Stromal cell of bone marrow (primary cell): ENCODE measurements around the gene HSD17B12.
"Not testable (repeated sequence)": the region's sequence is repeated elsewhere in the genome, so short reads cannot be mapped to it uniquely, and the experiment has no call there.

ENCODE experiments used
- DNase-seq: peaks from one replicate; pipeline ENCODE4 v3.0.0-alpha.2; 2012; ENCODE audit warnings: low read depth

HSD17B12 gene

DNA sequence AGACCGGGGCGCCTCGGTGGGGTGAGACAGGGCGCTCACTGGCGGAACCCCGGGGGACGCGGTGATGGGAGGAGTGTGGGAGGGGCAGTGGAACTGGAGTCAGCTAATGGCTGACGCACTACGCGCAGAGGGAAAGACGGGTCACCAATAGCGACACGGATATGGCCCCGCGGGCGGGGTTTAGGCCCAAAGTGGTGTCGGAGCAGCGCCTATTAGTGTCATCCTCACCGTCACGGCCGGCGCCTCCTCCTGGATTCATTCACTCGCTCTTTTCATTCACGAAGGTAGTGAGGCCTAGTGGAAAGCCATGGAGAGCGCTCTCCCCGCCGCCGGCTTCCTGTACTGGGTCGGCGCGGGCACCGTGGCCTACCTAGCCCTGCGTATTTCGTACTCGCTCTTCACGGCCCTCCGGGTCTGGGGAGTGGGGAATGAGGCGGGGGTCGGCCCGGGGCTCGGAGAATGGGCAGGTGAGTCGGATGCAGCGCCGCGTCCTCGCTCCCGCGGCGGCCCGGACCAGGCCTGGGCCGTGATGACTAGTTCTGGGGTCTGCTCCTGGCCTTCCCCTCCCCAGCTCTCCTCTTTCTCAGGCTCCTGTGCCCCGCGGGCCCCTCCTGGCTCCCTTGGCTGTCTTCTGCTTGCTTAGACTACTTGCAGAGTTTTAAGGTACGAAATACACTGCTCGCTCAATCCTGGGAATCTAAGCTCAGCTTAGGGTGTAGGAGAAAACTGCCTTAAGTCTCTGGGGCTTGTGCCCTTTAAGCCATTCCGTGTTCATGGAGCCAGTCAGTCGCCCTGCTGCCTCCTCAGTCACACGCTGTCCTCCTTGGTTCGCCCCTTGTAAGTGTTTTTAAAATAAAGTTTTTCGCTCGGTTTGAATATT lies at the start of gene HSD17B12:
HSD17B12 (plus strand) TSS at position 218 of the 880 bp plus-strand sequence; CDS start at position 308, 90 bp downstream.
- DNase-seq: peak; percentile 99

DNA sequence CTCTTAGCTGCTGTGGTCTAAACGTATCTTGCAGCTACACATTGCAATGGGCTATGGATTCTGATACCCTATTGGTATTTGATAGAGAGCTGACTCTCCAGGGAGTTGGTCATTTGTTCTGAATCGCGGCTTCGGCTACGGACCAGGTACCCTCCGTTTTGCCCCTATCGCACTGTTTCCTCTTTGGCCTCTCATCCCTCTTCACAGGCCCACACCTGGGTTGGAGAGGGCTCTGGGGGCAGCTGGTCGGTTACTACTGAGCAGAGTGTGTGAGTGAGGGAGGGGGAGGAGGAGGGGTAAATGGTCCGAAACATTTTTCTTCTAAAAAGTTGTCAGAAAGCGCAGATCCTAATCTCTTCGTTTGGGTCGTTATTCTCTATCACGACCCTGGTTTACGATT lies 48.8 kb upstream of the HSD17B12 start:
- DNase-seq: no peak

DNA sequence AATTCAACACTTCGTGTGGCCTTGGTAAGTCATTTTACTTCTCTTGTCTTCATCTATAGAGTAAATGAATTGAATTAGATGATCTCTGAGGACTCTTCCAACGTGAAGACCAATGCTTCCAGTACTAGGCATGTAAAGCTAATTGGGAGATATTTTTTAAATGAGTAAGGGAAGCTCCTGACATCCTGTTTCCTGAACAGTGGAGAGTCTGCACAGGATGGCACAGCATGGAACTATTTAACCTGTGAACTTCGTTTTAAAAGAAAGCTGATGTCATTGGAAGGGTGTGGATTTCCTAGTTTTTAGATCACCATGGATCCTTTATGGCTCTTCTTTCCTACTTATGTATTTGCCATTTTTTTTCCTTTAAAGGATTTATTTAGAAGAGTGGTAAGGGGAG lies 48.4 kb upstream of the HSD17B12 start:
- no peak for DNase-seq

DNA sequence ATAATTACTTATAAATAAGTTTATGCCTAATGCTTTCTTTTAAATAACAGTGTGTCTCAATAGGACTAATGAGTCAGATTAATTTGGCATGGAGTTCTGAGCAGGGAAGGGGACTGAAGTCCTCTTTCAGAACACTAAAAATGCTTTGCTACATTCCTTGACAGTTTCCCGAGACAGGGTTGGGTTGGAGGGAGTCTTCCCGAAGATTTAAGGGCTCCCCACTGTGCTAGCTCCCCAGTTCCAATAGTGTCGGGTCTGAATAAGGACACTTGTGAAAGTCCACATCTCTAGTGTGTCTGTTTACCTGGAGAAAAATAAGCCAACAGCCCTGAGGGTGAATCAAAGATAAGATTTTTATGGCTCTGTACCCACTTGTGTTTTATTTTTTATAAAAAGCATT lies 41.8 kb upstream of the HSD17B12 start:
- DNase-seq: no peak

DNA sequence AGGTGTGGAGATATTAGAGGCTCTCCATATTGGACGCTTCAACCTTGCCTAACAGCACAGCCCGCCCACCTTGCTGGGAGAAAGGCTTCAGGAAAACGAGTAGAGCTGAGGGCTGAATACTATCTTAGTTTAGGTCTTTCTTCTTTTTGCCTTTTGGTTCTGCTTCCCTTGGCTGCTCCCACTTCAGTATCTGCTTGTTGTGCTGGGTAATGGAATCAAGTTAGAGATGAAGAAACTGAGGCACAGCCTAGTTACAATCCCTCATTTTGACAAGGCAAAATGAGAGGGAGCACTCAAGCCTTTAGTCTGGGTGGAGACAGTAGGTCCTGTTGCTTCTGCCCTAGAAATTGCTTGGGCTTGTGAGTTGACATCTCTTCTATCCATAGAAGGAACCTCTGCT lies 41.3 kb upstream of the HSD17B12 start:
- no peak for DNase-seq

DNA sequence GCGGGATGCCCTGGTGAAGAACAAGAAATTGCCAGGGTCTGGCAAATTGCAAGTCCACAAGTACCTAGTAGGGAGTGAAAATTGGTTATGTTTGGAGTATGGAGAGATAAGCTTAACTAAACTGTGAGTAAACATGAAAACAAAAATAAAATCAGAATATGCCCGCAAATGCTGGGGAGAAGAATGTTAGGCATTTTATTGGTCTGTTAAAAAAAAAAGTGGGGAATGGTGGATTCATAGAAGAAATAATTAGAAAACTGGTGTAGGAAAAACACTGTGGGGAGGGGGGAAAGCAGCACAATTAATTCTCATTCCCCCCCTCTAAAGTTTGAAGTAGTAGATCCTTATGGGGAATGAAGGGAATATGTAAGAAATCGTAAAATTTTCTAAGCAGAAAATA lies 40.6 kb upstream of the HSD17B12 start:
- no peak for DNase-seq

DNA sequence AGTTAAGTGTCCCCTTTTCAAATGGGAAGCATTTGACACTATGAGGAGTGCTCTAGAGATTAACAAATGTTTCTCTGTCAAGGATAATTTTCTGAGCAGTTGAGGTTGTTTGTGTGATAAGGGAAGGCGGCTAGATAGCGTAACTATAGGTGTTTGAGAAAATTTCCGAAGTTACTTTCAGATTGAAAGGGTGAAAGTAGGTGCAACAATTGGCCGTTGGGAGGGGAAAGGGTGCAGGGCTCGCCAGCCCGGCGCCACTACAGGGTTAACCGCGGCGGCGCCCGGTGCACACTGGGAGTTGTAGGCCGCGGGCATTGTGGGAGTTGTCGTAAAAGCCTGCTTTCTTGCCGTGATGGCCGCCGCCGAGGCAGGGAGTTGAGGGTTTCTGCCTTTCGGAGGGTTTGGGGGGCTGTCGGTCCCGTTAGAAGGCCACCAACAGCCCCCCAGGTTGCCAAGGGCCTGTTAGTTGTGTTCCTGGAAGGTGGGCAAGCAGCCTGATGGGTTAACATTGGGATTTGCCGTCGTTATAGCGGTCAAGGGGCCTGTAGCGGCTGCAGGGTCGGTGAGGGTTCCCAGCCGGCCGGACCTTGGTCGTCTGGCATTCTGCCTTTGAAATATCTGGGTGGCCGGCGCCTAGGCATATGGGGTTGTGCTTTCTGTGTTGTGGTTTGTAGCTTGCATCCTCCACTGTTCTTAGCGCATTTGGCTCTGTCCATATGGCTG lies 36.5 kb upstream of the HSD17B12 start:
- peak; percentile 72 for DNase-seq

DNA sequence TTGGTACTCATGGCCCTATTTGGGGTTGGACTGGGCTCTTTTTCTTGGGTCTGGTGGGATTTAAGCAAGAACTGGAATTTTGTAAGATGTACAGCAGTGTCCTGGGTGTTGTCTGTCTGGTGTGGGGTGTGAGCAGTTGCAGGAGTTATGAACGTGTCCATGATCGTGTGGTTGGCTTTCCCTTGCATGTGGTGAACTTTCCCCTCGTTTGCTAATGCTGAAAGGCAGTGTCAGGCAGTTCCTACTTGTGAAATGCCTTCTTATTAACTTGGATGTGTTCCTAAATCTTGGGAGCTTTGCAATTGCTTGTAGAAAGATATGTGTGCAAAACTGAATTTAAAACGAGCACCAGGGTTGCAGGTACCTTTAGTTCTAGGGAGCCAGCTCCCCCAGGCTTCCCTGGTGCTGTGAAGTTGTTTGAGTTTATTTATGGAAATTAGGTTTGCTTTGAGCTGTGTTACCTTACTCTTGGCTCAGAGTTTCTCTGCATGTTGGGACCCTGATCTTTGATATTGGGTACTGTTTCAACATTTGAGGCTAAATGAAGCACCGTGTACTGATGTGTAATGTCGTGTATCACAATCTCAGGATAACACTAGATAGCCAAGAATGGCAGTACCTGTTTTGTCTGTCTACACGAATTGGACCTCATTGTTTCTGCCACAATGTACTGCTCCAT lies 35.8 kb upstream of the HSD17B12 start:
- DNase-seq: no peak

DNA sequence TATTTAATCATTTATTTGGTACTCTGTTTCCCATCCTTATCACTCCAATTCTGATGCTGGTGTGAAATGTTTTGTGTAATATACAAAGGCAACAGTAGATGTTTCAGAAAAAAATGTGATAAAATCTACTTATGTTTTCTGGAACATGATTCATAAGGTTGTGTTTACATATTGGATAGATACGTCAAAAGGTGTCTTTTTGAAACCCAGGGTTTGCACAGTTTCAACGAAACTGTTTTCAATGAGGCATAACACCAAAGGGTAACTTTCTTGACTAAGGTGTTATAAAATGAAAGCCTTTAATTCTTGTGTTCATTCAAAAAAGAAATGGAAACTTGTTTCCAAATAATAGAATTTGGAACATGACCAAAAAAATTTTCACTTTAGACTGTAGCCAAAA lies 33.8 kb upstream of the HSD17B12 start:
- DNase-seq: no peak

DNA sequence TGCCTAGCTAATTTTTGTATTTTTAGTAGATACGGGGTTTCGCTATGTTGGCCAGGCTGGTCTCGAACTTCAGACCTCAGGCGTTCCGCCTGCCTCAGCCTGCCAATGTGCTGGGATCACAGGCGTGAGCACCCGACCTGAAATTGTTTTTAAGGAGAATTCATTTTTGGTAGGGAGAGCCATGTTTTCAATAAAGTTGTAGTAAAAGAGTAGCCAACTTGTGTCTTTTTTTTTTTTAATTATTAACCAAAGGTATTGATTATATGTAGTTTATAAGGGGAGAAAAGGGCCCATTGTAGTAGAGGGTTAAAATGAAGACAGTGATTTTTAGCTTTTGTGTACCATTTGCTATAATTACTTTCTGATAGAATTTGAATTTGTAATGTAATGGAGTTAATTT lies 31.6 kb upstream of the HSD17B12 start:
- no peak for DNase-seq

DNA sequence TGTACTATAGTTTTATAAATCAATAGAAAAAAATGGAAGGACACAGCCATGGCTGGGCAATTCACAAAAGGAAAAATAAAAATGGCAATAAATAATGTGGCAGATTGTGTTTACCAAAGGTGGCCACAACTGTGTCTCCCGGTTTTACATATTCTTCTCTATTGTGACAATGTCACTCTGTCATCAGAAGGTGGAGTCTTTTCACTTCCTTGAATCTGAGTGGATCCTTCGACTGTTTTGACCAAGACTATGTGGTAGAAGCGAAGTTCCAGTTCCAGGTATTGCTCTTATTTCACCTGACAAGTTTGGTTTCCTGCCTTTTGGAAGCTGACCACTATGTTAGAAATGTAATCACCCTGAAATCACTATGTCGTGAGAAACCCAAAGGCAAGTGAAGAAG lies 31.0 kb upstream of the HSD17B12 start:
- no peak for DNase-seq

DNA sequence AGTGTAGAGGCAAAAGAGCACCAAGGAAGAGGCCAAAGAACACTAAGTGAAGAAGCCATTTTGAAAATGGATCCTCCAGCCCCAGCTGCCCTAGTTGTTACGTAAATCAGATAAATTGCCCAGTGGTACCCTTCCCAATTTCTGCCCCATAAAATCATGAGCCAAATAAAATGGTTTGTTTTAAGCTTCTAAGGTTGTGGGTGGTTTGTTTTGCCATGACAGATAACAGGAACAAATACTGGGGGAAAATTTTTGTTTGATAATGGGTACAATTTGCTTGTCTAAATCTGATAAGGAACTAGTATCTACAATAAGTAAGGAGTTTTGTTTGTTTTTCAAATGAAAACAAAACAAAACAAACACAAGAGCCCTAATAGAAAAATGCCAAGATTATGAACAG lies 30.6 kb upstream of the HSD17B12 start:
- no peak for DNase-seq

DNA sequence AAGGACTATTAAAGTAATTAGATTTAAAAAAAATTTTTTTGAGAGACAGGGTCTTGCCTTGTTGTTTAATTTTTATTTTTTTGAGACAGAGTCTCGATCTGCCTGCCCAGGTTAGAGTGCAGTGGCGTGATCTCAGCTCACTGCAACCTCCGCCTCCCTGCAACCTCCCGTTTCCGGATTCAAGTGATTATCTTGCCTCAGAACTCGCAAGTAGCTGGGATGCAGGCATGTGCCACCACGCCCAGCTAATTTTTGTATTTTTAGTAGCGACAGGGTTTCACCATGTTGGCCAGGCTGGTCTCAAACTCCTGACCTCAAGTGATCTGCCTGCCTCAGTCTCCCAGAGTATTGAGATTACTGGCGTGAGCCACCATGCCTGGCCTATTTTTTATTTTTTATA lies 17.5 kb upstream of the HSD17B12 start:
- DNase-seq: not testable (repeated sequence)

DNA sequence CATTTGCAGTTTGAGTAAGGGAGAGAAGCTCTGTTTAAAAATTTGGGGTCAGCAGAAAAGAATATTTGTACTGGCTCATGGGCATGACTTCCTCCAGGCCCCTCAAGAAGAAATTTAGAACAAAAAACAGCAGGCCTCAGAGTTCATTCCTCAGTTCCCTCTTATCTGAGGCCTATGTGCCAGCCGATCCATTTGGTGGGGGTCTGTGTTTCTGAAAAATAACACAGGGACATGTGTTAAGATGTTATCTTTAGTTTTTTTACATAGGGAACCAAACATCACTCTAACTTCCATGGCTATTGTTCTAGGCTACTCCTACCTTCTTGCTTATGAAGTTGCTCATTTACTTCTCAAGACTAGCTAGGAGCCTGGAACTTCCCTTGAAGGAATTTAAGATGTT lies 16.2 kb upstream of the HSD17B12 start:
- no peak for DNase-seq

DNA sequence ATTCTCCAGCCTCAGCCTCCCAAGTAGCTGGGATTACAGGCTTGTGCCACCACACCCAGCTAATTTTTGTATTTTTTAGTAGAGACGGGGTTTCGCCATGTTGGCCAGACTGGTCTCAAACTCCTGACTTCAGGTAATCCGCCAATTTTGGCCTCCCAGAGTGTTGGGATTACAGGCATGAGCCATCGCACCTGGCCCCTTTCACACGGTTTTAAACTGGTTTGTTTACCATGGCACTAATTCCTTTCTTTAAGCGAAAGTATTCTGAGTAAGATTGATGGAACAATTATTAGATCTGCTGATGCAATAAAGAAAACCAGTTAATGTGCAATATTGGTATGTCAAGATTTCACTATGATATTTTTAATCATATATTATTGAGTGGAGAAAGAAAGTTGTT lies 9.3 kb upstream of the HSD17B12 start:
- not testable (repeated sequence) for DNase-seq

DNA sequence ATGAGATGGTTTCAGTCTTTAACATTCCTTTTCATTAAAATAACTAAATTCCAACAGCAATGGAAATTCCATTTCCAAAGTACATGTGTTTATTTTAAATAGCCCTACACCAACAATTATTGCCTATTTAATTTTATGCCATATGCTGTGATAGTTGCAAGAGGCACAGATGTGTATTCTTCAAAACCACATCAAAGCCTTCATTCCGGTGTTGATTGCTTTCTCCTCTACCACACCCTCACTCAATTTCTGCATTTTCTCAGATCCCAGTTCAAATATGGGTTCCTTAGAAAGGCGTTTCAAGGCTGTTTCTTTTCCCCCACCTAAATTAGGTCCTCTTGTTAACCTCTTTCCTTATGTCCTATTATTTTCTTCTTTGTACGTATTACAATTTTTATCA lies 6.0 kb upstream of the HSD17B12 start:
- DNase-seq: no peak

DNA sequence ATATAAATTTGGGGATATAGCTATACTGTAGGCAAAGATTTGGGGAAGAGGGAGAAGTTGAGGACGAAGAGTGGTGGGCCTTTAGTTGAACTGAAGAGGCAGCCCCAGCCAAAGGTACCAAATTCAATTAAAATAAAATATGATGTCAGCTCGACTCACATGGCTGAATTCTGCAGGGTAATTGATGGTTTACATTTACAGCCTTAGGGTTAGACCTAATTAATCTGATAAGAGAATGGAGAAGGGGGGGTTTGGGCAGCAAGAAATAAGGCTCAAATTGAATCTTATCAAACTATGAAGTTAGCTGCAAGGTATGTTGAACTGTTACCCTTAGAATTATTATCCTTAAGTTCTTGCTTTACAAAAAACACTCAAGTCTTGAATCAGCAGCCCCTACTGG lies 3.6 kb upstream of the HSD17B12 start:
- DNase-seq: no peak

DNA sequence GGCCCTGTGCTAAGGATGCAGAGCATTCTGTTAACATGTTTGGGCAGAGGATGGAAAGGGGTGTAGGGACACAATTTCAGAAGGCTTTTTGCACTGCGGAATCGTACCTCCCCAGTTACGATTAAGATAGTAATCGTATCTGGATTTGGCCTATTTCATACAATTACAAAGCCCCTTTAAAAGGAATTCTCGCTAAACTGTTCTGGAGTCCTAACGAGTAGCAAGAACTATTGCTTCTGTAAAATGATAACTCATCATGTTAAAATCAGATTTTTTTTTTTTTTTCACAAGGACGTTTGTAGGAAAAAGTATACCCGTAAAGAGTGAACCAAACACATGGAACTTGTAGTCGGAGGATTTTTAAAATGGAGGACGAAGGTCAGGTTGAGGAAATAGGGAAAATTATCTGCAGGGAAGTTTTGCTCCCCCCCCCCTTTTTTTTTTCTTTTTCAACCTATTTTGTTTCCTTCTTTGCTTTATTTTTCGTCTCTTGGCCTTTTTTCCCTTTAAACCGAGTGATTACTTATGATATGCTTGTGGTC lies 934 bp downstream of the HSD17B12 start:
- no peak for DNase-seq

DNA sequence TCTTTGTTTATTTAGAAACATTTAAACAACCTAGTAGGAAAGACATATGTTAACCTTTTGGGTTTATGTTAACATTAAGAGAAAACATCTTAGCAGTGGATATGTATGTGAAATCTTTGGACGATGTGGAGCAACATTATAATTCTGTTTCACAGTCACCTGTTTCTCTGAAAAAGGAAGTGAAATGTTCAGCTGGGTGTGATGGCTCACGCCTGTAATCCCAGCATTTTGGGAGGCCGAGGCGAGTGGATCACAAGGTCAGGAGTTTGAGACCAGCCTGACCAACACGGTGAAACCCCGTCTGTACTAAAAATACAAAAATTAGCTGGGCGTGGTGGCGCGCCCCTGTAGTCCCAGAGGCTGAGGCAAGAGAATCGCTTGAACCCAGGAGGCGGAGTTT lies 1.5 kb downstream of the HSD17B12 start:
- DNase-seq: not testable (repeated sequence)

DNA sequence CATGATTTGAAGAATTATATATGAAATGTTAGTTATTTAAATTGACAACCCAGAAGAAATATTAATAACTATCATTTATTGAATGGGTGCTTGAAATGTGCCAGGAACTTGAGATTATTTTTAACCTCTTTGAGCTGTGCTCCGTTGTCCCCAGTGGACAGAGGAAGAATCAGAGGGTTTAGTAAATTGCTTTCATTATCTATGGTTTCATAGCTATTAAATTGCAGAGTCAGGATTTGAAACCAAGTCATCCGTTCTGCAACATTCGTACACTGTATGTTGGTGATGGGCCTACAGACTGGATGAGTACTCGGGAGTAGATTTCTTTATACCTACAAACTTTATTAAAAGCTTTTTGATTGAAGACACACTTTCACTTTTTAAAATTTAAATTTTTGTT lies 4.9 kb downstream of the HSD17B12 start:
- DNase-seq: no peak

DNA sequence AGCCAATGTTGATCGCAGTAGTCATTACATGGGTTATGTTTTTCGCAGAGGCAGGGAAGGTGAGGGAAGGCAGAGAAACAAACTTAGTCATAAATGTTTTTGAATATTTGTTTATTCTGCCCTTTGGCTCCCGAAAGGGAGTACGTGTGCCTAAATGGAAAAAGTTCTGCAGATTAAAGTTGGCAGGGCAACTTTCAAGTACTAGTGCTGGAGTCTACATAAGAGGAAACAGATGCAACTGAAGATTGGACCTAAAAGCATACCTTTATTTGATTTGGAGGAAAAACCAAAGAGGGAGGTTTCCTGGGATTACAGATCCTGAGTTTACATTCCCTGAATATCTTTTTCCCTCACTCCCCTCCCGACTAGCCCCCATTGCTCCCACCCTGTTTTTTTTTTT lies 5.7 kb downstream of the HSD17B12 start:
- no peak for DNase-seq

DNA sequence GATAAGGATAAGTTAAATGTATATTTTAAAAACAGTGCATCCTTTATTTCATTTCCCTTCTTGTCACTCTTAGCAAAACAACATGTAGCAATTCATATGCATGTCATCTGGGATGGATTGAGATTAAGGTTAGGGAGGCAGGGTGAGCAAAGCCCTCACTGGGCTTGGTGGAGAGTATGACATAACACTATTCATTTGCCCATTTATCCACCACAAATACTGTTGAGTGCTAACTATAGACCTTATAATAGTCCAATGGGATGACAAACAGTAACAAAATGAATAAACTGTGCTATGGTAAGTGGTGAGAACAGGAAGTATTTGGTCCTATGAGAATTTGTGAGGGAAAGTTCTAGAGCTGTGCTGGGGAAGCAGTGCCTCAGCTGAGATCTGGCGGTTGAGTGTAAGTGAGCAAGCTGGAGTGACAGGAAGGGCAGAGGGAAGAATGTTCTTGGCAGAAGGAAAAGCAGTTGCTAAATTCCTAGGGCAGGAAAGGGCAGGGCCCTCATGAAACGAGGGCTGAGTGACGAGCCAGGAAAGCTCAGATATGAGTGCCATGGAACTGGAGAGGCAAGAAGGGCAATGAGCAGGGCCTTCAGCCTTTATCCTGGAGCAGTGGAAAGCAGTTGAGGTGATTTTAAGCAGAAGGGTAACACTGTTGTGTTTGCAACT lies 6.7 kb downstream of the HSD17B12 start:
- peak; percentile 13 for DNase-seq
